Measurements from ENCODE around the gene TUBA1C. TPM values are rescaled to one million over a fixed set of nuclear protein-coding genes. Genes with fewer than 3 reads are reported as not detected.

TUBA1C gene
- total RNA-seq, 2 donors from 2014 or later: 600 to 684 TPM

- 87 to 94% methylated on average over 8 to 9 of the region's 9 CpGs for WGBS, 2 experiments (ENCODE audit: insufficient coverage in 1 of 2, insufficient read length in 1 of 2)
- Mint-ChIP-seq H3K9me3 (peaks cover 4% of the 10 kb centered on the region), H3K27me3 (ENCODE audit: insufficient read depth) (peaks cover 52% of the 10 kb centered on the region), H3K27ac (no peak overlapping the region), H3K36me3 (ENCODE audit: low read depth) (no peaks in the 10 kb centered on the region), H3K4me3 (no peak overlapping the region), H3K4me1 (peaks cover 2% of the 10 kb centered on the region)
- no peaks in the 10 kb centered on the region for H3K36me3 ChIP-seq (ENCODE audit: control insufficient read depth, insufficient read depth, low read length)
- peak; percentile 59 for DNase-seq
- no peak for TF ChIP-seq CTCF (conservative IDR thresholded peaks at IDR 0.05)
- no peak overlapping the region for H3K27ac ChIP-seq (ENCODE audit: low read depth, low read length)
- no peak overlapping the region for H3K4me3 ChIP-seq (ENCODE audit: low read length)
- peaks cover 27% of the 10 kb centered on the region for H3K27me3 ChIP-seq (ENCODE audit: control insufficient read depth, insufficient read depth, low read length, poor library complexity, severe bottlenecking)
- H3K9me3 ChIP-seq (ENCODE audit: control insufficient read depth, low read length): no peaks in the 10 kb centered on the region
- H3K4me1 ChIP-seq (ENCODE audit: control insufficient read depth, insufficient read depth, low read length): no peaks in the 10 kb centered on the region
- no peak overlapping the region for H3K9ac ChIP-seq (ENCODE audit: extremely low read depth, low read length, poor library complexity, severe bottlenecking)
Measured at GRCh38 chr12:49288922-49289555, 24.2 kb downstream of the TUBA1C start.

- Histone ChIP-seq H3K4me1 (ENCODE audit: control insufficient read depth, insufficient read depth, low read length) (no peaks in the 10 kb centered on the region), H3K9me3 (ENCODE audit: control insufficient read depth, low read length) (no peaks in the 10 kb centered on the region), H3K27me3 (ENCODE audit: control insufficient read depth, insufficient read depth, low read length, poor library complexity, severe bottlenecking) (peaks cover 56% of the 10 kb centered on the region), H3K27ac (ENCODE audit: low read depth, low read length) (no peak overlapping the region), H3K4me3 (ENCODE audit: low read length) (no peak overlapping the region), H3K9ac (ENCODE audit: extremely low read depth, low read length, poor library complexity, severe bottlenecking) (no peak overlapping the region), H3K36me3 (ENCODE audit: control insufficient read depth, insufficient read depth, low read length) (no peaks in the 10 kb centered on the region)
- Mint-ChIP-seq H3K9me3 (no peaks in the 10 kb centered on the region), H3K4me3 (no peak overlapping the region), H3K36me3 (ENCODE audit: low read depth) (no peaks in the 10 kb centered on the region), H3K4me1 (peaks cover 3% of the 10 kb centered on the region), H3K27ac (no peak overlapping the region), H3K27me3 (ENCODE audit: insufficient read depth) (peaks cover 79% of the 10 kb centered on the region)
- no peak for DNase-seq
- WGBS, 2 experiments (ENCODE audit: insufficient coverage in 1 of 2, insufficient read length in 1 of 2): 76 to 79% methylated on average over 6 to 7 of the region's 7 CpGs
- no peak for TF ChIP-seq CTCF (conservative IDR thresholded peaks at IDR 0.05)
Measured at GRCh38 chr12:49292729-49293055, 27.8 kb downstream of the TUBA1C start.

- Mint-ChIP-seq H3K9me3 (no peaks in the 10 kb centered on the region), H3K27ac (no peak overlapping the region), H3K4me3 (no peak overlapping the region), H3K27me3 (ENCODE audit: insufficient read depth) (peaks cover 82% of the 10 kb centered on the region), H3K4me1 (peaks cover 3% of the 10 kb centered on the region), H3K36me3 (ENCODE audit: low read depth) (no peaks in the 10 kb centered on the region)
- Histone ChIP-seq H3K9ac (ENCODE audit: extremely low read depth, low read length, poor library complexity, severe bottlenecking) (no peak overlapping the region), H3K27me3 (ENCODE audit: control insufficient read depth, insufficient read depth, low read length, poor library complexity, severe bottlenecking) (peaks cover 62% of the 10 kb centered on the region), H3K27ac (ENCODE audit: low read depth, low read length) (no peak overlapping the region), H3K4me1 (ENCODE audit: control insufficient read depth, insufficient read depth, low read length) (no peaks in the 10 kb centered on the region), H3K9me3 (ENCODE audit: control insufficient read depth, low read length) (no peaks in the 10 kb centered on the region), H3K4me3 (ENCODE audit: low read length) (no peak overlapping the region), H3K36me3 (ENCODE audit: control insufficient read depth, insufficient read depth, low read length) (no peaks in the 10 kb centered on the region)
- 39 to 47% methylated on average over 8 to 18 of the region's 18 CpGs for WGBS, 2 experiments (ENCODE audit: insufficient coverage in 1 of 2, insufficient read length in 1 of 2)
- peak; percentile 81 for DNase-seq
- no peak for TF ChIP-seq CTCF (conservative IDR thresholded peaks at IDR 0.05)
Measured at GRCh38 chr12:49293056-49293956, 28.4 kb downstream of the TUBA1C start.
